Umbilical cord (tissue), 2 donors: Measurements from ENCODE around the gene PHKA1. TPM values are rescaled to one million over a fixed set of nuclear protein-coding genes. Genes with fewer than 3 reads are reported as not detected.
"Not testable (repeated sequence)": the region's sequence is repeated elsewhere in the genome, so short reads cannot be mapped to it uniquely, and the experiment has no call there.

Source experiments
- DNase-seq: peaks from one replicate; pipeline ENCODE4 v3.0.0-alpha.2; 2015; ENCODE audit warnings: low spot score
- total RNA-seq: library from RNA; depleted of rRNA; stranded (reverse); fragments of >200 nt; gene quantifications from one replicate; pipeline ENCODE4 v1.2.3, GENCODE V29; 2014; ENCODE audit warnings: low replicate concordance; ENCODE audit not compliant: insufficient read depth

Gene PHKA1
- total RNA-seq, 1 donor from 2014 or later = 1.7 TPM

DNA sequence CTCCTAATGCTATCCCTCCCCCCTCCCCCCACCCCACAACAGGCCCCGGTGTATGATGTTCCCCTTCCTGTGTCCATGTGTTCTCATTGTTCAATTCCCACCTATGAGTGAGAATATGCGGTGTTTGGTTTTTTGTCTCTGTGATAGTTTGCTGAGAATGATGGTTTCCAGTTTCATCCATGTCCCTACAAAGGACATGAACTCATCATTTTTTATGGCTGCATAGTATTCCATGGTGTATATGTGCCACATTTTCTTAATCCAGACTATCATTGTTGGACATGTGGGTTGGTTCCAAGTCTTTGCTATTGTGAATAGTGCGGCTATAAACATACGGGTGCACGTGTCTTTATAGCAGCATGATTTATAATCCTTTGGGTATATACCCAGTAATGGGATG lies 44.6 kb downstream of the PHKA1 start:
- DNase-seq = not testable (repeated sequence)

- peak; percentile 1 for DNase-seq
Observed at GRCh38 chrX:72666451-72666850, 47.7 kb downstream of the PHKA1 start.

DNA sequence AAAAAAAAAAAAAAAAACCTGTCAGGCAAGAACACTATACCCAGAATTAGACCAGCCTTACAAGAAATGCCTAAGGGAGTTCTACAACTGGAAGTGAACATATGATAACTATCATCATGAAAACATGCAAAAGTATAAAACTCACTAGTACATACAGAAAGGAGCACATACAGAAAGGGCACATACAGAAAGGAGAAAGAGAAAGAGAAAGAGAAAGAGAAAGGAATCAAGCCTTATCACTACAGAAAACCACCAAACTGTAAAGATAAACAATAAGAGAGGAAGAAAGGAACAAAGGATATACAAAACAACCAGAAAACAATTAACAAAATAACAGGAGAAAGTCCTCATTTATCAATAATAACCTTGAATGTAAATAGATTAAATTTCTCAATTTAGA lies 50.4 kb downstream of the PHKA1 start:
- DNase-seq = no peak

GRCh38 chrX:72662020-72662747 lies 51.9 kb downstream of the PHKA1 start:
- DNase-seq = no peak

- DNase-seq = no peak
Observed at GRCh38 chrX:72659723-72660122, 54.4 kb downstream of the PHKA1 start.

DNA sequence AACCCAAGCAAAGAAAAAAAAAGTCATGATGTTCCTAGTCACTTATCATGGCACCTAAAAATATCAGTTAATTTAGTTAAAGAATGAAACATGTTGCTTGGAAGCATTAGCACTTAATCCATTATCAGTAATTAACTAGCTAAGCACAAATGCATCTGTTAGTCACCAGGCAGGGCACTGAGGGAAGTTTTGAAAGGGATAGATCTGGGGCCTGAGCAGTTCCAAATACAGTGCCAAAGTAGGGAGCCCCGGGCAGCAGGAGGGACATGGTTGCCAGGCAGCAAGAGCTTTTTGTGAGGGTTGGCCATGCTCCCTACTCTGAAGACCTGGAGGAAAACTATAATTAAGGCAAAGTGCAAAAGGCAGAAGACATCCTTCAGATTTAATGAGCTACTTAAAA lies 62.0 kb downstream of the PHKA1 start:
- DNase-seq = no peak

DNA sequence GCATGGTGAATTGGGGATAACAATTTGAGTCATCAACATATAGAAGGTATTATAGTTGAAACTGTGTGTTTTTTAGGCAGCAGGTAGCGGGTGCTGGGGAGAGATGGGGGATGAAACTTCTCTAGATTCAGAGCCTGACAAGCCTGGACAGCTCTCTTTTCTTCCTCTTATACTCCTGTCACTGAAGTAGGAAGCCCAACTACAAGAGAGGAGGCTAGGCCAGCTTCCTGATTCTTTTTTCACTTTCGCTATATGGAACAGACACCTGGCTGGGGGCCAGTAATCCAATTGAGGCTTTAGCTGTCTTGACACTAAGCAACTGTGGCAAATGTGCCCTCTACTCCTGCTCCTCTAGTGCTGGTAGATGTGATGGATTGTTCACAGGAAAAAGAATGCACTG lies 69.2 kb downstream of the PHKA1 start:
- DNase-seq = peak; percentile 12

DNA sequence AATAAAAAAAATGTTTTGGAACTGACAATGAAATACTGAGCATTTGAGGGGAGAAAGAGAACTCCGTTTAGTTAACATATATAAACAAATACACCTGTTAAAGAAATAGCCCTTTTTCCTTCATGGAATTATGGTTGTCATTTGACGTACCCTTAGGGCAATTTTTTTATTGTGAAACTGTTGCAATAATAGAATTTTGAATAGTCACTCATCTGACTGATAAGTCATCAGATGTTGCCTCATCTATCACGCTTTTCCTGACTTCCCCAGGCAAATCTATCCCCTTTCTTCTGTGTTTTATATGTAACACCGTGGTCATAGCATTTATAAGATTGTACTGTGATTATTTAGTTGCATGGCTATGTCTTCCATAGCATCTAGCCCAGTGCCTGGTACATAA lies 72.5 kb downstream of the PHKA1 start:
- DNase-seq = no peak

DNA sequence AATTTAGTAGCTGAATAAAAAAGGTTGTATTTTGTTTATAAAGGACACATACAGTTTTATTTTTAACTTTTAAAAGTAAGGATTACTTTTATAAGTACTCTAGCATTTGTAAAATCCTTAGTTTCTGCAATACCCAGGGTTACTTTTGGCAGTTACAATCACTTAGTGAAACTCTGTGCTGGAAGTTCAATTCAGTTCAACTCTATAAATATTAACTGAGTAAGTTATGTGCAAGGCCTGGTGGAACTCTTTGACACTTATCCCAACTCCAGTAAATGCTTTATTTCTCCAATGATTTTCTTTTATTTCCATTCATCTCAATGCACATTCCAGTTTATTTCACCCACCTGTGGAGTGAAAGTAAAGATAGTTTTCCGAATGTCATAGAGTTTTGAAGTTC lies 78.2 kb downstream of the PHKA1 start:
- DNase-seq = peak; percentile 1

GRCh38 chrX:72634331-72634730 lies 79.8 kb downstream of the PHKA1 start:
- DNase-seq = peak; percentile 17

DNA sequence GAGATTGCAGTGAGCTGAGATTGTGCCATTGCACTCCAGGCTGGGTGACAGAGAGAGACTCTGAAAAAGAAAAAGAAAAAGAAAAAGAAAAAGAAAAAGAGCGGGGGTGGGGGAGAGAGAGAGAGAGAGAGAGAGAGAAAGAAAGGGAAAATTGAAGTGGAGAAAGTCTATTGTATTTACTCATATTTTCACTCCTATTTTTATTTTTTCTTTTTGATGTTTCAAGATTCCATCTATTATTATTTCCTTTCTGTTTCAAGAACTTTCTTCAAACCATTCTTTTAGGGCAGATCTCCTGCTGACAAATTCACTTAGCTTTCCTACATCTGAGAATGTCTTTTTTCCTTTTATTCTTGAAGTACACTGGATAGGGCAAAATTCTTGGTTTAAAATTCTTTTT lies 83.9 kb downstream of the PHKA1 start:
- no peak for DNase-seq

DNA sequence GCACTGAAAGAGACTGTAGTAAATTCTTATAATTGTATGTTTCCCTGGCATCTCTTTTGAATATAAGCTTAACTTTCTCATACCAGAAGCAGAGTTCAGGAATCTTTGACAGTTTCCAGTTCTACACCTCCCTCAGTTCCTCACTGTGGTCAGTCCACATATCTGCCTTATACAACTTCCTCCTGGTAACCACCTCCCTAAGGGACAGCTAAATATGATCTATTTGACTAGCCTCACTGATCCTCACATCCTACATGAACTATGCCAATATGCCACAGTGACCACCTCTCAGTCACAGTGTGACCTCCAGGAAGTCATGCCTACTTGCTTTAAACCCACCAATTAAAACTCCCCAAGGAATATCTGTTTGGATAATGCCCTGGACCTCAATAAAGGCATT lies 89.9 kb downstream of the PHKA1 start:
- no peak for DNase-seq

DNA sequence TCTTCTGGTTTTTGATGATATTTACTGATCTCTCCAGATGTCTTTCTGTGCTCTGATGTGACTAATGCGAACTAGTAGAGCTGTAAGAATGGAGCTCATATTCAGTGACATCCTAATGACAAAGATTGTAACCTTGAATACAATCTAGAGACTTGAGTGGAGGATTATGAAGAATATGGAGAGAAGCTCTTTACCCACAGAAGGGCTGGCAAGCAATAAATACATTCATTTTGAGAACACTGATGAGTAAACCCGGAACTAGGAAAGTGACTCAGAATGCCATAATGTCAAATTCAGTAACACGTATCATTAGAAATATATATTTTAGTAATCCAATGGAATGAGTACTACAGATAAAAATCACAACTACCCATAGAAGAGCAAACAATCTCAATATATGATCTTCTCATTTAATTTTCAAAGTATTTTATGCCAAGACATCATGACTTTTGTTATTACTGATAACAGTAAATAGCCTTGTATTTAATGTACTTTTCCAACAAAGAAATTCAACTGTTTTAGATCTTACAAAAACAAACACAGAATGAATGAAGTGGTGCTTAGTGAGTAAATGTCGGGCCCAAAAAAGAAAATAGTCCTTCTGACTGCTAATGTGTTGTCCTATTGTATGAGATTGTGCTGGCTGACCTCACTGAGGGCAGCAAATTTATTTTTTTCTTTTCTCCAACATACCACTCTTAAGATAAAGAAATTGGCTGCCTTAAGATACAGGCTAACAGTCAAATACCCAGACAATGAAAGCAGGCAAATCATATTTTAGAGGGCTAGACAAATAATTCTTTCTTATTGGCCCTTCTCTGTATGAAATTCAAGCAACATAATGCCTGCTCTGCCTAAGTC lies 92.3 kb downstream of the PHKA1 start:
- no peak for DNase-seq

- DNase-seq = no peak
Observed at GRCh38 chrX:72621163-72621562, 92.9 kb downstream of the PHKA1 start.

GRCh38 chrX:72620550-72621145 lies 93.5 kb downstream of the PHKA1 start:
- no peak for DNase-seq

GRCh38 chrX:72609313-72609712 lies 104.8 kb downstream of the PHKA1 start:
- DNase-seq = no peak

DNA sequence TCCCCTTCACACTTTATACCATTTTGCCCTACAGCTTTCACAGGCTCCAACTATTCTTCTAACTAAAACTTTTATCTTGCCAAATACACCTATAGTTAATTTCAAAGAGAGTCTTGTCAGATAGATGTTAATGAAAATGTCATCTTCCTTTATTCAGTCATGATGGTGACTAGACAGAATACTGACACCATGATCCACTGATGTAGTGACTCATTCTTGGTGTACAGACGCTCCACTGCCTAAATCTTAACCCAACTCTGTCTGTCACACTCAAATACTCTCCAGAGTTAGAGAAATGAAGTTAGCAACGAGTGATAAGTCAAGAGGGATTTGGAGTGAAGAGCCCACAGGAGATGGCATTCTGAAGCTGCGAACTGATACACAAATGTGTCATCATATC lies 109.4 kb downstream of the PHKA1 start:
- DNase-seq = no peak

DNA sequence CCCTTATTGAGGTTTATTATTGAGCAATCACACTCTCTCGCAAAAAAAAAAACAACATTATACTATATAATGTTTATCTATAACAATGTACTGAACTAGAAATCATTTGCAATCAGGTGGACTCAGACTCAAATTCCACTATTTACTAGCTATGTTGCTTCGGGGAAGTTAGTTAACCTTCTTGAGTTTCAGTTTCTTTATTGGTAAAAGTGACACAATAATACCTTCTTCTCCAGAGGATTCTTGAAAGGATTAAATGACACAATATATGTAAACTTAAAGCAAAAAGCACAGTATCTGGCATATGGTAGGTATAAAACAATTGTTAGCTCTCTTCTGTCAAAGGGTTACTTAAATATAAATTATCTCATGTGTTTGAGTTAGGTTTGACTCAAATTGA lies 110.0 kb downstream of the PHKA1 start:
- no peak for DNase-seq

- not testable (repeated sequence) for DNase-seq
Observed at GRCh38 chrX:72591038-72591437, 123.1 kb downstream of the PHKA1 start.

DNA sequence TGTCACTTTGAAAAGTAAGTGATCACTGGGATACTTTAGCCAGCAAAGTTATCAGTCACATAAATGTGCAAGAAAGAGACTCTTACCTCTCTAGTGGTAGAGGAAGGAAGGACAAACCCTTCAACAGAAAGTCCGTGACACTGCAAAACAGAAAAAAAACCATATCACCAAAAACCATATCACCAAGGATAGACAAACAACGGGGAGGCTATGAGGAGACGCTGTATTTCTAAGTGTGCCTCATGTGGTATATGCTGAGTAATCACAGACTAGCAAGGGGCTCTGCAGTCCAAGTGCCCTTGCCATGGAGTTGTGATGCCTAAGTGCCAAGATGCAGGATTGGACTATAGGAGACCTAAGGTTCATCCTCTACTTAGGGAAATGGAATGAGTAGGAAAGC lies 129.9 kb downstream of the PHKA1 start:
- DNase-seq = no peak

DNA sequence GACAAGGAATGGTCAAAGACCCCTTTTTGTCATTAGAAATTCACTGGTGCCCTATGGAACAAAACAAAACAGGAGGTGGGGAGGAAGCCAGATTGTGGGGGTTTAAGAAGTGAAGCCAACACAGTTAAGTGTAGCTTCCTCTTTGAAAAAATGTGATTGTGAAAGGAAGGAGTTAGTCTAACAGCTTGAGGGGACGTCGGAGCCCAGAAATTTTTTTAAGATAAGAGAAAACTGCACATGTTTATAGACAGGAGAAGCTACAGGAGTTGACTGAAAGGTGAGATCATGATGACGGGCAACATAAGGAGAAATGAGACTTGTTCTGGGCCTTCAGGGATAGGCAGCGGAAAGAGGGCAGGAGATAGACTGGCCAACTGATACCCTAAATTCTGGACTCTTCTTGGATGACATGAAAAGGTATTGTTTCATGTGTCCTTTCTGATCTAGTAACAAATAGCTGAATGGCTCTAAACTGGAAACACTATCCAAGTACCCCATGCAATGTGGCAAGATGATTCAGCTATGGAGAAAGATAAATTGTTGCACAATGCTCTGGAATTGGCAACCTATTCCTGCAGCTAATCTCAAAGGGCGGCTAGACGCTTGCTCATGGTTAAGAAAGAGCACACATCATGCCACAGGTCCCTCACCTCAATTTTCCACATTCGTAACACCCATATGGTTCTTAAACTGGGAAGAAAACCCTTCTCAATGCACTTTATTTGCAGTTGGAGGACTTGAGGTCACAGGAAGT lies 137.8 kb downstream of the PHKA1 start:
- DNase-seq = no peak

GRCh38 chrX:72573158-72573511 lies 141.0 kb downstream of the PHKA1 start:
- no peak for DNase-seq
